Common myeloid progenitor, CD34-positive (primary cell): ENCODE measurements around the gene ZDHHC21.
"Not testable (repeated sequence)": the region's sequence is repeated elsewhere in the genome, so short reads cannot be mapped to it uniquely, and the experiment has no call there.

Source experiments
- CTCF ChIA-PET: fragments of 350-600 bp; sonication (Branson Sonifier 250); formaldehyde crosslinking; loops from one replicate; lab custom pipeline; 2021; ENCODE audit warnings: antibody characterized with exemption; lab: Charles Lee
- POLR2A ChIA-PET: fragments of 350-600 bp; sonication (Branson Sonifier 250); formaldehyde crosslinking; loops from one replicate; lab custom pipeline; 2021; ENCODE audit warnings: antibody characterized with exemption; lab: Charles Lee
- DNase-seq, 3 donors: peaks; one replicate each; pipeline versions ENCODE4 v3.0.0 to v3.0.0-alpha.2; 2013
- H3K27ac ChIP-seq, 2 experiments: 1 replicate in 1 of 2; 2 replicates in 1 of 2; pipeline ENCODE4 v1.7.0; 2013; ENCODE audit warnings: inconsistent platforms in 2 of 2, low read length in 2 of 2, mild to moderate bottlenecking in 2 of 2, low read depth in 1 of 2, moderate library complexity in 1 of 2; ENCODE audit not compliant: severe bottlenecking in 2 of 2, insufficient read depth in 1 of 2, poor library complexity in 1 of 2
- H3K27me3 ChIP-seq, 5 experiments: replicated peaks in 2 of 5; 1 replicate in 3 of 5; 2 replicates in 2 of 5; pipeline versions ENCODE4 v1.6.1 to v1.7.0; 2013; ENCODE audit warnings: low read length in 4 of 5, mild to moderate bottlenecking in 2 of 5, moderate library complexity in 2 of 5, inconsistent platforms in 1 of 5; ENCODE audit not compliant: insufficient read depth in 5 of 5, control insufficient read depth in 4 of 5
- H3K36me3 ChIP-seq, 4 experiments: 1 replicate in 2 of 4; 2 replicates in 2 of 4; pipeline versions ENCODE4 v1.6.1 to v1.7.0; 2013; ENCODE audit warnings: low read length in 3 of 4, control low read depth in 1 of 4, mild to moderate bottlenecking in 1 of 4; ENCODE audit not compliant: control insufficient read depth in 4 of 4, insufficient read depth in 4 of 4
- H3K4me1 ChIP-seq, 4 experiments: 1 replicate in 3 of 4; 2 replicates in 1 of 4; pipeline versions ENCODE4 v1.6.1 to v1.7.1; 2013; ENCODE audit warnings: low read length in 3 of 4, mild to moderate bottlenecking in 3 of 4, control low read depth in 1 of 4, inconsistent platforms in 1 of 4, moderate library complexity in 1 of 4; ENCODE audit not compliant: control insufficient read depth in 4 of 4, insufficient read depth in 4 of 4; ENCODE audit errors: control extremely low read depth in 1 of 4
- H3K4me3 ChIP-seq, 7 experiments: 1 replicate in 4 of 7; 2 replicates in 3 of 7; pipeline versions ENCODE4 v1.5.1 to v1.7.0; 2013; ENCODE audit warnings: mild to moderate bottlenecking in 7 of 7, low read length in 6 of 7, moderate library complexity in 6 of 7, inconsistent platforms in 2 of 7, low read depth in 2 of 7, control low read depth in 1 of 7; ENCODE audit not compliant: insufficient read depth in 4 of 7, control insufficient read depth in 1 of 7; ENCODE audit errors: extremely low read depth in 1 of 7
- H3K9me3 ChIP-seq, 5 experiments: 1 replicate in 4 of 5; 2 replicates in 1 of 5; pipeline versions ENCODE4 v1.6.1 to v1.7.1; 2013; ENCODE audit warnings: low read length in 4 of 5, mild to moderate bottlenecking in 2 of 5, inconsistent platforms in 1 of 5, low read depth in 1 of 5, moderate library complexity in 1 of 5; ENCODE audit not compliant: control insufficient read depth in 4 of 5, insufficient read depth in 2 of 5; ENCODE audit errors: control extremely low read depth in 1 of 5
- WGBS: methylation state at CpG from one replicate; pipeline ENCODE4 v1.1.5; 2013; ENCODE audit not compliant: insufficient coverage; 5-methylcytosine and 5-hydroxymethylcytosine counted together

The ZDHHC21 gene

DNA sequence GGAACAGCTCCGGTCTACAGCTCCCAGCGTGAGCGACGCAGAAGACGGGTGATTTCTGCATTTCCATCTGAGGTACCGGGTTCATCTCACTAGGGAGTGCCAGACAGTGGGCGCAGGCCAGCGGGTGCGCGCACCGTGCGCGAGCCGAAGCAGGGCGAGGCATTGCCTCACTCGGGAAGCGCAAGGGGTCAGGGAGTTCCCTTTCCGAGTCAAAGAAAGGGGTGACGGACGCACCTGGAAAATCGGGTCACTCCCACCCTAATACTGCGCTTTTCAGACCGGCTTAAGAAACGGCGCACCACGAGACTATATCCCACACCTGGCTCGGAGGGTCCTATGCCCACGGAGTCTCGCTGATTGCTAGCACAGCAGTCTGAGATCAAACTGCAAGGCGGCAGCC lies 29.2 kb downstream of the ZDHHC21 start:
- H3K27me3 ChIP-seq, H3K27ac ChIP-seq, CTCF ChIA-PET, H3K9me3 ChIP-seq, H3K4me1 ChIP-seq, DNase-seq, POLR2A ChIA-PET, H3K36me3 ChIP-seq, H3K4me3 ChIP-seq: not testable (repeated sequence)
- WGBS: no CpG with 5 or more reads among the region's 30 CpGs

DNA sequence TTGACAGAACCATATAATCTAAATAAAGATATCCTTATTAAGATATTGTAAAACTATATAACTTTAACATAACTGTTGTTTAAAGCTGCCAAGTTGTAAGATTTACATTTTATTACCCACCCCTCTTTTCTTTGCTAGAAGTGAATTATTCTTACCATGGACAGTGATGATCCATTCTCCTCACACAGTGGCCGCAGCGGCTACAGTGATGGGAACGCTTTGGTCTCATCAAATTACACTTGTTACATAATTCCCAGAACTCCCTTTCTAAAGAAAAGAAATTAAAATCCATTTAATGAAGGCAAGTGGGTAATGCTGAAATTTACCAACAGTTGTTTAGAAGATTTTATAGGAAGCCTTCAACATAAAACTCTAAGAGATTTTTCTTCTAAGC lies 31.2 kb downstream of the ZDHHC21 start:
- no peak for DNase-seq
- CTCF ChIA-PET: interaction anchor here (0.6 to 1.4 kb wide), 4 partner anchors 10 to 1229 kb away, joined by 3 to 16 read pairs (median 4); no protein-coding TSS in a partner anchor
- H3K9me3 ChIP-seq: no peaks in the 10 kb centered on the region
- no peak overlapping the region for H3K4me3 ChIP-seq
- H3K36me3 ChIP-seq: peaks cover 0 to 14% (median 3%) of the 10 kb centered on the region in 4 experiments
- POLR2A ChIA-PET: no interaction called here
- H3K27me3 ChIP-seq: no peaks in the 10 kb centered on the region
- no peak overlapping the region for H3K27ac ChIP-seq
- H3K4me1 ChIP-seq: no peaks in the 10 kb centered on the region
- WGBS: no CpG with 5 or more reads among the region's 3 CpGs

DNA sequence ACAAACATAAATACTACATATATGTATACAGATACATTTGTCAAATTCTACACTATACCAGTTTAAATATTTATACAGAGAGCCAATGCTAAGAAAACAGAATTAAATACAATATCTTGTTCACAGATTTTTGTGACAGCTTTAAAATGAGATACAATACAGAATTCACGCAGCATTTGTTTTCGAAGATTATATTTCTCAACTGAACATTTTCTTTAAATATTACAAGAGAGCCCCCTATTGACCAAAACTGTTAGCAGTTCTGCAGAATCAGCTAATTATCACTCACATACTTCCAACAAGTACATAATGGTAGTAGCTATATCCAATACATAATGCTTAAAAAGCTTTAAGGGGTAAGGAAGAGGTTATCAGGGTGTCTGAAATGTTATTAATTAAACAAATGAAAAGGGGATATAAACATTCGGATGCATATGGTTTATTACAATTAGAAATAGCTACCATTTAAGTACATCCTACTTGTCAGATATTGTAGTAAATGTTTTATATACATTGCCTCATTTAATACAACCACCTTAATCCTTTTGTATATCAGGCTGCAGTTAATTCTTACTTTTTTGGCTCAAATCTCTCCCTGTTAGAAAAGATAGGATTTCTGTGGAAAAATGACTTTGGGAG lies 31.7 kb downstream of the ZDHHC21 start:
- Histone ChIP-seq H3K9me3 (no peaks in the 10 kb centered on the region), H3K4me3 (no peak overlapping the region), H3K4me1 (no peaks in the 10 kb centered on the region), H3K27me3 (no peaks in the 10 kb centered on the region), H3K36me3 (peaks cover 0 to 16% (median 4%) of the 10 kb centered on the region in 4 experiments), H3K27ac (no peak overlapping the region)
- peak; percentile 25 to 56 (median 48) for DNase-seq
- CTCF ChIA-PET: interaction anchor here (0.6 to 1.4 kb wide), 9 partner anchors 9 to 1228 kb away, joined by 3 to 16 read pairs (median 3); no protein-coding TSS in a partner anchor
- POLR2A ChIA-PET: no interaction called here
- WGBS: no CpG with 5 or more reads among the region's 3 CpGs

DNA sequence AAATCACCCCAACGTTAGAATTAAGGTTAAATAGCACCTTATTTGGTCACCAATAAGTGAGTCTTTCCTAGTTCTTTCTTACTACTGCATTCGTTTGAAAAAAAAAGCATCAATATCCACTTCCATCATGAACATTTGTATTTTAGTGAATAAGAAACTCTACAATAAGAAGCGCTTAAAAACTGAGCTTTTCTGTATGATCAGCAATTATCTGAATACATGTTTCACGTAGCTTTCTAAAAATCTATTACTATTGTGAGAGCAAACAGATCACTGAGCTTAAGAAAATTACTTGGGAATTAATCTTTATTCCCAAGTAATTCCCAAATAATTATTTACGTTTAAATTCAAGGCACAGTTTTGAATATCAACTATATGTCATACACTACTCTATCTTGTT lies 32.5 kb downstream of the ZDHHC21 start:
- no peak for DNase-seq
- H3K9me3 ChIP-seq: peaks cover 0 to 8% (median 1%) of the 10 kb centered on the region in 5 experiments
- peaks cover 0 to 23% (median 6%) of the 10 kb centered on the region in 4 experiments for H3K36me3 ChIP-seq
- H3K4me1 ChIP-seq: no peaks in the 10 kb centered on the region
- H3K27me3 ChIP-seq: no peaks in the 10 kb centered on the region
- WGBS: no CpG with 5 or more reads among the region's 5 CpGs
- no peak overlapping the region for H3K27ac ChIP-seq
- CTCF ChIA-PET: interaction anchor here (0.7 to 1.4 kb wide), 7 partner anchors 10 to 79 kb away, joined by 3 to 16 read pairs (median 3); no protein-coding TSS in a partner anchor
- H3K4me3 ChIP-seq: no peak overlapping the region
- POLR2A ChIA-PET: interaction anchor here (1.1 kb wide), 1 partner anchor 12 kb away, joined by 4 read pairs; no protein-coding TSS in a partner anchor

DNA sequence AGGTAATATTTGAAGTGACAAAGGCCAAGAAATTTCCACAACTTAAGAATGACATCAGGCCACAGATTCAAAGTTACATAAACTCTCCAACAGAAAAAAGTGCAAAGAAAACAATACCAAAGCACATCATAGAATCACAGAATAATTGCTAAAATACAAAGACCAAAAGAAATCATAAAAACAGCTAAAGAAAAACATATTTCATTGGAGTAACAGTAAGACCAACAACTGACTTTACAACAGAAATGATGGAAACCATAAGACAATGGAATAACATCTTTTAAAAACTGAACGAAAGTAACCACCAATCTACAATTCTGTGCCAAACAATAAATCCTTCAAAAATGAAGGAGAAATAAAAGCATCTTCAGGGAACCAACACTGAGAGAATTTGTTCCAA lies 38.3 kb downstream of the ZDHHC21 start:
- POLR2A ChIA-PET: no interaction called here
- CTCF ChIA-PET: no interaction called here
- no CpG with 5 or more reads among the region's 1 CpG for WGBS
- peaks cover 0 to 1% (median 0%) of the 10 kb centered on the region in 4 experiments for H3K4me1 ChIP-seq
- no peak overlapping the region for H3K27ac ChIP-seq
- H3K4me3 ChIP-seq: no peak overlapping the region
- peaks cover 0 to 23% (median 3%) of the 10 kb centered on the region in 5 experiments for H3K9me3 ChIP-seq
- no peaks in the 10 kb centered on the region for H3K27me3 ChIP-seq
- peak; percentile 5 to 52 (median 39) for DNase-seq
- H3K36me3 ChIP-seq: peaks cover 6 to 34% (median 11%) of the 10 kb centered on the region in 4 experiments

DNA sequence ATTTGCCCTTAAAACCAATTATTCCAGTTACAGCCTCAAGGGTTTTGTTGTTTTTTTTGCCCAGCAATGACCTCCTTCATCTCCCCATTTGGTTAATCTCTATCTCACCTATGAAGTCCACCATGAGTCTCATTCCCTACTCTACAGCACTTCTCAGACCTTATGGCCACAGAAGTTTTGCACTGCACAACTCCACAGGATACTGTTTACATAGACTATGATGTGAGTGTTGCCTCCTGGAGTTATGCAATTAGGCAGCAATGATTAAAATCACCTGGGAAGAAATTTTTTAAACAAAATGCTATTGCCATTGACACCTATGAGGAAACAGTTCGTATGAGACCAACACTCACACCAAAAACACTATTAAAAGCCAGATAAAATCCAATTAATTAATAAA lies 39.7 kb downstream of the ZDHHC21 start:
- H3K4me3 ChIP-seq: no peak overlapping the region
- H3K27ac ChIP-seq: no peak overlapping the region
- peaks cover 0 to 23% (median 3%) of the 10 kb centered on the region in 5 experiments for H3K9me3 ChIP-seq
- POLR2A ChIA-PET: no interaction called here
- DNase-seq: no peak
- peaks cover 0 to 1% (median 0%) of the 10 kb centered on the region in 4 experiments for H3K4me1 ChIP-seq
- CTCF ChIA-PET: interaction anchor here (1.1 to 1.8 kb wide), 2 partner anchors 8 to 38 kb away, joined by 3 to 4 read pairs; no protein-coding TSS in a partner anchor
- peaks cover 6 to 30% (median 9%) of the 10 kb centered on the region in 4 experiments for H3K36me3 ChIP-seq
- no peaks in the 10 kb centered on the region for H3K27me3 ChIP-seq
- WGBS: no CpG with 5 or more reads among the region's 1 CpG
